ENCODE results near the gene ACO1. TPM values are rescaled to one million over a fixed set of nuclear protein-coding genes. Genes with fewer than 3 reads are reported as not detected.

ACO1 gene
- total RNA-seq, 4 donors from 2014 or later = 9.7 to 23.7 (median 15.5) TPM

GRCh38 chr9:32486839-32487562, 102.6 kb downstream of the ACO1 start:
- intact Hi-C loops (cut with DNase I; ENCODE audit: low total_unique reads) = no loop called here
- 85 to 91% methylated on average over 2 of the region's 2 CpGs for WGBS, 2 donors
- TF ChIP-seq POLR2A (IDR thresholded peaks at IDR 0.05) = no peak
- no peak for TF ChIP-seq CTCF (IDR thresholded peaks at IDR 0.05)

DNA sequence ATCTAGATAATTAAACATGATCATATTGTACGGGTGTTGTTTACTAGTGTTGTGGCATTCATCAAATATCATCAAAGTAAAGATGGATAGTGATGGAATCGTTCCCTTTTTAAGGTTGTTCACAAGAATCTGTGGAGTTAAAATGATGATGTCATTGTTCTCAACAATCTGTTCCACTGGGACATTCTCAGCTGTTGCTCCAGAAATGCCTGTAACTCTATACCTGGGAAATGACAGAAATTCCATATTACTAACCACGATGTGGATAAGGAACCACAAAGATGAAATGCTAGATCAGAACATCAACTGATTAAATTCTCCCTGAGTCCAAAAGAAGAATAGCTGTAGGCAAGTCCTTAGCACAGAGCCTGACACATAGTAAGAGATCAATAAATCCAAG, 103.5 kb downstream of the ACO1 start:
- DNase-seq (ENCODE audit: low spot score in 2 of 2) = no peak
- WGBS, 2 donors = 83 to 89% methylated on average over 3 of the region's 3 CpGs

More at GRCh38 chr9:32486839-32487562, 102.6 kb downstream of the ACO1 start:
- no peak for DNase-seq (ENCODE audit: low spot score in 2 of 2)
- no peak overlapping the region for H3K4me3 ChIP-seq (ENCODE audit: low read depth, poor library complexity, severe bottlenecking)

GRCh38 chr9:32490601-32491000, 106.2 kb downstream of the ACO1 start:
- TF ChIP-seq POLR2A (IDR thresholded peaks at IDR 0.05) (no peak), CTCF (IDR thresholded peaks at IDR 0.05) (no peak)
- intact Hi-C loops (cut with DNase I; ENCODE audit: low total_unique reads) = no loop called here
- no peak overlapping the region for H3K4me3 ChIP-seq (ENCODE audit: low read depth, poor library complexity, severe bottlenecking)
- no peak for DNase-seq (ENCODE audit: low spot score in 2 of 2)
- WGBS, 2 donors = 83 to 85% methylated on average over 3 of the region's 3 CpGs

More for the DNA sequence above, 103.5 kb downstream of the ACO1 start:
- no peak for TF ChIP-seq CTCF (IDR thresholded peaks at IDR 0.05)
- H3K4me3 ChIP-seq (ENCODE audit: low read depth, poor library complexity, severe bottlenecking) = no peak overlapping the region
- intact Hi-C loops (cut with DNase I; ENCODE audit: low total_unique reads) = no loop called here

DNA sequence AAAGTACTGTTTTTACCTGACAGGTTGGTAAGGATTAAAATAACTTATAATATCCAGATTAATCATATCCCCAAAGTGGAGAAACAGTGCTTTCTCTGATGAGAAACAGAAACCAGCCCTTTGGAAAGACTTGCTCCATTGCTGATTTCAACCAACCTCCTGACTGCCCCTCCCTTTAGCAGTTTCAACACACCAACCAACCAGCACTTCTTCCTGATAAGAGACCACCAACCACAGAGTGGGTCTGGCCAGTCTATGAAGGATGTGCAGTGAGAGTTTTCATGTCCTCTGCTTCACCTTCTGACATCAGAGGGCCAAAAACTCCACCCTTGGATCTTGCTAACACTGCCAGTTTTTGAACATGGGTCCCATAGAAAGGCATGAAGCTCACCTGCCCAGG, 113.5 kb downstream of the ACO1 start:
- intact Hi-C loops (cut with DNase I; ENCODE audit: low total_unique reads) = no loop called here
- H3K4me3 ChIP-seq (ENCODE audit: low read depth, poor library complexity, severe bottlenecking) = no peak overlapping the region
- TF ChIP-seq POLR2A (IDR thresholded peaks at IDR 0.05) = no peak
- TF ChIP-seq CTCF (IDR thresholded peaks at IDR 0.05) = no peak
- DNase-seq (ENCODE audit: low spot score in 2 of 2) = no peak

DNA sequence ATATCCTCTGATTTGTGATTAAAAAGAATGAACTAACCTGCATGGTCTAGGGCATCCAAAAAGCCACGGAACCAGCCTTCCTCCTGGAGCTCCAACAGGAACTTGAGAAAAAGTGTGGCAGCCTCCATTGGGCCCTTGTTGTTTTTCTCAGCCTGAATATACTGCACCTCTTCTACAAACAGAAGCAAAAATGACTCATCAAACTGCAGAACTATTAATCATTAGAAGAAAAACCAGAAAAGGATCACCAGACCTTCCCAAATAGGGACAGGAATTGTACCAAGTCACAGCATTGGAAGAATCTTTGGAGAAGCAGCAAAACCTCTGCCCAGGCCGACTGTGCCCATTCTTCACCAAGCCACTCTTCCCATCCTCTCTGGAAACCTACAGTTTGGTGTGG, 116.3 kb downstream of the ACO1 start:
- 86 to 97% methylated on average over 2 of the region's 2 CpGs for WGBS, 2 donors
- DNase-seq (ENCODE audit: low spot score in 2 of 2) = no peak
- no peak for TF ChIP-seq CTCF (IDR thresholded peaks at IDR 0.05)
- TF ChIP-seq POLR2A (IDR thresholded peaks at IDR 0.05) = no peak
- intact Hi-C loops (cut with DNase I; ENCODE audit: low total_unique reads) = no loop called here
- no peak overlapping the region for H3K4me3 ChIP-seq (ENCODE audit: low read depth, poor library complexity, severe bottlenecking)

- intact Hi-C loops (cut with DNase I; ENCODE audit: low total_unique reads) = no loop called here
- DNase-seq (ENCODE audit: low spot score in 2 of 2) = no peak
- no peak overlapping the region for H3K4me3 ChIP-seq (ENCODE audit: low read depth, poor library complexity, severe bottlenecking)
- TF ChIP-seq POLR2A (IDR thresholded peaks at IDR 0.05) (no peak), CTCF (IDR thresholded peaks at IDR 0.05) (no peak)
- WGBS, 2 donors = 68% methylated on average over 1 of the region's 1 CpG
Measured at GRCh38 chr9:32501868-32502267, 117.4 kb downstream of the ACO1 start.
